K562 (cell line): ENCODE results near the gene CHCHD6. TPM values are rescaled to one million over a fixed set of nuclear protein-coding genes. Genes with fewer than 3 reads are reported as not detected.

Source experiments
- CAMTA2 ChIP-seq: fragments of 250-450 bp; sonication (Bioruptor Pico); conservative IDR thresholded peaks from 2 replicates; pipeline ENCODE4 v1.5.1; 2022
- HNRNPK ChIP-seq: fragments of 200-400 bp; formaldehyde crosslinking; IDR thresholded peaks from one replicate; pipeline ENCODE4 v1.6.1; 2018; ENCODE audit warnings: mild to moderate bottlenecking, low read depth, low read length; ENCODE audit not compliant: poor library complexity, severe bottlenecking
- LARP7 ChIP-seq: fragments of 450-650 bp; IDR thresholded peaks from 2 replicates; pipeline ENCODE4 v1.6.1; 2016
- MIER1 ChIP-seq: fragments of 450-650 bp; IDR thresholded peaks from 2 replicates; pipeline ENCODE4 v1.6.1; 2016; ENCODE audit warnings: antibody characterized with exemption, mild to moderate bottlenecking, low read depth
- POLR3A ChIP-seq: IDR thresholded peaks from 2 replicates; pipeline ENCODE4 v1.6.1; 2011; ENCODE audit warnings: borderline replicate concordance, mild to moderate bottlenecking, moderate library complexity; ENCODE audit not compliant: insufficient read length, insufficient read depth; ENCODE audit errors: extremely low read depth
- POU5F1 ChIP-seq: fragments of 150-350 bp; IDR thresholded peaks from 2 replicates; pipeline ENCODE4 v1.6.1; 2014; ENCODE audit warnings: borderline replicate concordance, low read length, low read depth, mild to moderate bottlenecking; ENCODE audit not compliant: partially characterized antibody
- RAD21 ChIP-seq, 2 experiments: fragments of 250-450 bp in 1 of 2; fragments of 450-650 bp in 1 of 2; sonication (Bioruptor Pico) in 1 of 2; formaldehyde crosslinking in 1 of 2; IDR thresholded peaks in 1 of 2; conservative IDR thresholded peaks in 1 of 2; 2 replicates each; pipeline versions ENCODE4 v1.4.0 to v1.8.0; 2020 to 2022; ENCODE audit warnings: mild to moderate bottlenecking in 2 of 2, moderate library complexity in 1 of 2
- RBM14 ChIP-seq: fragments of 200-400 bp; formaldehyde crosslinking; IDR thresholded peaks from 2 replicates; pipeline ENCODE4 v1.6.1; 2018; ENCODE audit warnings: low read depth, mild to moderate bottlenecking, low read length, moderate library complexity, borderline replicate concordance; ENCODE audit not compliant: insufficient read depth
- SMARCB1 ChIP-seq: IDR thresholded peaks from 2 replicates; pipeline ENCODE4 v1.6.1; 2011; ENCODE audit warnings: improper control_type of control experiment, low read depth; ENCODE audit not compliant: insufficient read length
- TAF9B ChIP-seq: fragments of 450-650 bp; IDR thresholded peaks from 2 replicates; pipeline ENCODE4 v1.6.1; 2018; ENCODE audit warnings: mild to moderate bottlenecking; ENCODE audit not compliant: partially characterized antibody
- TBP ChIP-seq: optimal IDR thresholded peaks from 2 replicates; pipeline ENCODE3; 2011; ENCODE audit warnings: low read depth, low read length, improper control_type of control experiment
- ZNF561 ChIP-seq: fragments of 450-650 bp; formaldehyde crosslinking; conservative IDR thresholded peaks from 2 replicates; pipeline ENCODE4 v1.4.0; 2020; ENCODE audit warnings: mild to moderate bottlenecking, moderate library complexity
- polyA plus RNA-seq, 8 experiments: library from polyadenylated mRNA; depleted of rRNA in 4 of 8; stranded (reverse) in 5 of 8; unstranded in 3 of 8; fragments of >200 nt; fragmentation: Nextera tagmentation in 2 of 8; fragmentation: Illumina TruSeq in 1 of 8; extraction: Ambion mirVana in 2 of 8; extraction: Trizol in 1 of 8; gene quantifications; 2 replicates each; pipeline versions ENCODE4 v1.2.1 to v1.2.3, GENCODE V29; 2011 to 2014; ENCODE audit warnings: inconsistent platforms in 1 of 8, missing spikeins in 1 of 8
- total RNA-seq, 7 experiments: library from RNA; depleted of rRNA in 6 of 7; stranded (reverse); fragments of >200 nt in 6 of 7; fragmentation: Illumina TruSeq in 2 of 7; extraction: Trizol in 2 of 7; gene quantifications; 2 replicates each; pipeline versions ENCODE4 v1.2.1 to v1.2.3, GENCODE V29; 2011 to 2021; ENCODE audit warnings: low replicate concordance in 1 of 7
- TF ChIP-seq, protein P1 (sequence below): fragments of 250-450 bp; sonication (Bioruptor Pico); IDR thresholded peaks from 2 replicates; pipeline ENCODE4 v1.5.0; 2022; ENCODE audit warnings: mild to moderate bottlenecking
- TF ChIP-seq, protein P2 (sequence below): fragments of 450-650 bp; IDR thresholded peaks from 2 replicates; pipeline ENCODE4 v1.7.0; 2016; ENCODE audit warnings: borderline replicate concordance
- TF ChIP-seq, protein P3 (sequence below): fragments of 450-650 bp; formaldehyde crosslinking; IDR thresholded peaks from 2 replicates; pipeline ENCODE4 v1.4.0; 2020; ENCODE audit warnings: mild to moderate bottlenecking, mixed read lengths
- TF ChIP-seq, protein P4 (sequence below): fragments of 250-450 bp; sonication (Bioruptor Pico); IDR thresholded peaks from 2 replicates; pipeline ENCODE4 v1.5.0; 2020; ENCODE audit warnings: mild to moderate bottlenecking
- TF ChIP-seq, protein P5 (sequence below): fragments of 250-450 bp; sonication (Bioruptor Pico); IDR thresholded peaks from 2 replicates; pipeline ENCODE4 v1.4.0; 2020; ENCODE audit warnings: mild to moderate bottlenecking, moderate library complexity

CHCHD6 gene
- total and polyA plus RNA-seq, 9 of the 15 experiments (the other 6 are each of a cell fraction or from before 2014, with no cell fraction given): 4.6 to 18.6 (median 10.9) TPM

DNA sequence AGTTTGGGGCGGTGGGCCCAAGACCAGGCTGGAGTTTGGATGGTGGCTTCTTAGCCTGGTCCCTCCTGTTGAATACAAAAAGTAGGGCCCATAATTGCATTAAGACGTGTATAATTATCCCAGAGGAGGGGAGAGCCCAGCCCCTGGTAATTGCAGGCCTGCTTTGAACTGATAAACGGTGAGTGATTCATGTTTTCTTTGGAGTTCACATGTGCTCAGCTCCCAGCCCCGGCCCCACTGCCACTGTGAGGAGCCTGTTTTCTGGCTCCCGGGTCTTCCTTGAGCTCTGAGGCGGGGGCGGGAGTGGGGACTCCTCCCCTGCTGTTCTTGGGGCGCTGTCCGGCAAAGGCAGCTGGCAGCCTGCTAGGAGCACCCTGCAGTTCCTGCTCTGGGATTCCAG lies 282.0 kb downstream of the CHCHD6 start (continued):
- no peak for TF ChIP-seq TAF9B
- TF ChIP-seq, protein P1, sequence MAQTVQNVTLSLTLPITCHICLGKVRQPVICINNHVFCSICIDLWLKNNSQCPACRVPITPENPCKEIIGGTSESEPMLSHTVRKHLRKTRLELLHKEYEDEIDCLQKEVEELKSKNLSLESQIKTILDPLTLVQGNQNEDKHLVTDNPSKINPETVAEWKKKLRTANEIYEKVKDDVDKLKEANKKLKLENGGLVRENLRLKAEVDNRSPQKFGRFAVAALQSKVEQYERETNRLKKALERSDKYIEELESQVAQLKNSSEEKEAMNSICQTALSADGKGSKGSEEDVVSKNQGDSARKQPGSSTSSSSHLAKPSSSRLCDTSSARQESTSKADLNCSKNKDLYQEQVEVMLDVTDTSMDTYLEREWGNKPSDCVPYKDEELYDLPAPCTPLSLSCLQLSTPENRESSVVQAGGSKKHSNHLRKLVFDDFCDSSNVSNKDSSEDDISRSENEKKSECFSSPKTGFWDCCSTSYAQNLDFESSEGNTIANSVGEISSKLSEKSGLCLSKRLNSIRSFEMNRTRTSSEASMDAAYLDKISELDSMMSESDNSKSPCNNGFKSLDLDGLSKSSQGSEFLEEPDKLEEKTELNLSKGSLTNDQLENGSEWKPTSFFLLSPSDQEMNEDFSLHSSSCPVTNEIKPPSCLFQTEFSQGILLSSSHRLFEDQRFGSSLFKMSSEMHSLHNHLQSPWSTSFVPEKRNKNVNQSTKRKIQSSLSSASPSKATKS (CRISPR knock-in tag): no peak
- TF ChIP-seq, protein P2, sequence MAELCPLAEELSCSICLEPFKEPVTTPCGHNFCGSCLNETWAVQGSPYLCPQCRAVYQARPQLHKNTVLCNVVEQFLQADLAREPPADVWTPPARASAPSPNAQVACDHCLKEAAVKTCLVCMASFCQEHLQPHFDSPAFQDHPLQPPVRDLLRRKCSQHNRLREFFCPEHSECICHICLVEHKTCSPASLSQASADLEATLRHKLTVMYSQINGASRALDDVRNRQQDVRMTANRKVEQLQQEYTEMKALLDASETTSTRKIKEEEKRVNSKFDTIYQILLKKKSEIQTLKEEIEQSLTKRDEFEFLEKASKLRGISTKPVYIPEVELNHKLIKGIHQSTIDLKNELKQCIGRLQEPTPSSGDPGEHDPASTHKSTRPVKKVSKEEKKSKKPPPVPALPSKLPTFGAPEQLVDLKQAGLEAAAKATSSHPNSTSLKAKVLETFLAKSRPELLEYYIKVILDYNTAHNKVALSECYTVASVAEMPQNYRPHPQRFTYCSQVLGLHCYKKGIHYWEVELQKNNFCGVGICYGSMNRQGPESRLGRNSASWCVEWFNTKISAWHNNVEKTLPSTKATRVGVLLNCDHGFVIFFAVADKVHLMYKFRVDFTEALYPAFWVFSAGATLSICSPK: no peak
- no peak for TF ChIP-seq SMARCB1
- TF ChIP-seq, protein P3, sequence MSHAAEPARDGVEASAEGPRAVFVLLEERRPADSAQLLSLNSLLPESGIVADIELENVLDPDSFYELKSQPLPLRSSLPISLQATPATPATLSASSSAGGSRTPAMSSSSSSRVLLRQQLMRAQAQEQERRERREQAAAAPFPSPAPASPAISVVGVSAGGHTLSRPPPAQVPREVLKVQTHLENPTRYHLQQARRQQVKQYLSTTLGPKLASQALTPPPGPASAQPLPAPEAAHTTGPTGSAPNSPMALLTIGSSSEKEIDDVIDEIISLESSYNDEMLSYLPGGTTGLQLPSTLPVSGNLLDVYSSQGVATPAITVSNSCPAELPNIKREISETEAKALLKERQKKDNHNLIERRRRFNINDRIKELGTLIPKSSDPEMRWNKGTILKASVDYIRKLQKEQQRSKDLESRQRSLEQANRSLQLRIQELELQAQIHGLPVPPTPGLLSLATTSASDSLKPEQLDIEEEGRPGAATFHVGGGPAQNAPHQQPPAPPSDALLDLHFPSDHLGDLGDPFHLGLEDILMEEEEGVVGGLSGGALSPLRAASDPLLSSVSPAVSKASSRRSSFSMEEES: no peak
- no peak for TF ChIP-seq MIER1
- TF ChIP-seq LARP7: no peak
- no peak for TF ChIP-seq CAMTA2 (CRISPR knock-in tag)
- TF ChIP-seq, protein P4, sequence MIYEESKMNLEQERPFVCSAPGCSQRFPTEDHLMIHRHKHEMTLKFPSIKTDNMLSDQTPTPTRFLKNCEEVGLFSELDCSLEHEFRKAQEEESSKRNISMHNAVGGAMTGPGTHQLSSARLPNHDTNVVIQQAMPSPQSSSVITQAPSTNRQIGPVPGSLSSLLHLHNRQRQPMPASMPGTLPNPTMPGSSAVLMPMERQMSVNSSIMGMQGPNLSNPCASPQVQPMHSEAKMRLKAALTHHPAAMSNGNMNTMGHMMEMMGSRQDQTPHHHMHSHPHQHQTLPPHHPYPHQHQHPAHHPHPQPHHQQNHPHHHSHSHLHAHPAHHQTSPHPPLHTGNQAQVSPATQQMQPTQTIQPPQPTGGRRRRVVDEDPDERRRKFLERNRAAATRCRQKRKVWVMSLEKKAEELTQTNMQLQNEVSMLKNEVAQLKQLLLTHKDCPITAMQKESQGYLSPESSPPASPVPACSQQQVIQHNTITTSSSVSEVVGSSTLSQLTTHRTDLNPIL (CRISPR knock-in tag): no peak
- no peak for TF ChIP-seq HNRNPK
- TF ChIP-seq RAD21 (CRISPR knock-in tag; conservative IDR thresholded peaks at IDR 0.05 in 1 of 2, IDR thresholded peaks at IDR 0.05 in 1 of 2): no peak
- TF ChIP-seq RBM14: no peak
- TF ChIP-seq, protein P5, sequence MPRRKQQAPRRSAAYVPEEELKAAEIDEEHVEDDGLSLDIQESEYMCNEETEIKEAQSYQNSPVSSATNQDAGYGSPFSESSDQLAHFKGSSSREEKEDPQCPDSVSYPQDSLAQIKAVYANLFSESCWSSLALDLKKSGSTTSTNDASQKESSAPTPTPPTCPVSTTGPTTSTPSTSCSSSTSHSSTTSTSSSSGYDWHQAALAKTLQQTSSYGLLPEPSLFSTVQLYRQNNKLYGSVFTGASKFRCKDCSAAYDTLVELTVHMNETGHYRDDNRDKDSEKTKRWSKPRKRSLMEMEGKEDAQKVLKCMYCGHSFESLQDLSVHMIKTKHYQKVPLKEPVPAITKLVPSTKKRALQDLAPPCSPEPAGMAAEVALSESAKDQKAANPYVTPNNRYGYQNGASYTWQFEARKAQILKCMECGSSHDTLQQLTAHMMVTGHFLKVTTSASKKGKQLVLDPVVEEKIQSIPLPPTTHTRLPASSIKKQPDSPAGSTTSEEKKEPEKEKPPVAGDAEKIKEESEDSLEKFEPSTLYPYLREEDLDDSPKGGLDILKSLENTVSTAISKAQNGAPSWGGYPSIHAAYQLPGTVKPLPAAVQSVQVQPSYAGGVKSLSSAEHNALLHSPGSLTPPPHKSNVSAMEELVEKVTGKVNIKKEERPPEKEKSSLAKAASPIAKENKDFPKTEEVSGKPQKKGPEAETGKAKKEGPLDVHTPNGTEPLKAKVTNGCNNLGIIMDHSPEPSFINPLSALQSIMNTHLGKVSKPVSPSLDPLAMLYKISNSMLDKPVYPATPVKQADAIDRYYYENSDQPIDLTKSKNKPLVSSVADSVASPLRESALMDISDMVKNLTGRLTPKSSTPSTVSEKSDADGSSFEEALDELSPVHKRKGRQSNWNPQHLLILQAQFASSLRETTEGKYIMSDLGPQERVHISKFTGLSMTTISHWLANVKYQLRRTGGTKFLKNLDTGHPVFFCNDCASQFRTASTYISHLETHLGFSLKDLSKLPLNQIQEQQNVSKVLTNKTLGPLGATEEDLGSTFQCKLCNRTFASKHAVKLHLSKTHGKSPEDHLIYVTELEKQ (CRISPR knock-in tag): no peak
- no peak for TF ChIP-seq TBP
- no peak for TF ChIP-seq ZNF561 (CRISPR knock-in tag)
- TF ChIP-seq POU5F1: no peak
- TF ChIP-seq POLR3A: no peak
